CD4-positive, alpha-beta T cell treated with Interleukin-17A for 1 hour (primary cell): Measurements from ENCODE around the gene CXCL8.
"Not testable (repeated sequence)": the region's sequence is repeated elsewhere in the genome, so short reads cannot be mapped to it uniquely, and the experiment has no call there.

Experiments used
- DNase-seq: peaks from one replicate; pipeline ENCODE4 v3.0.0-alpha.2; 2020

CXCL8 gene

DNA sequence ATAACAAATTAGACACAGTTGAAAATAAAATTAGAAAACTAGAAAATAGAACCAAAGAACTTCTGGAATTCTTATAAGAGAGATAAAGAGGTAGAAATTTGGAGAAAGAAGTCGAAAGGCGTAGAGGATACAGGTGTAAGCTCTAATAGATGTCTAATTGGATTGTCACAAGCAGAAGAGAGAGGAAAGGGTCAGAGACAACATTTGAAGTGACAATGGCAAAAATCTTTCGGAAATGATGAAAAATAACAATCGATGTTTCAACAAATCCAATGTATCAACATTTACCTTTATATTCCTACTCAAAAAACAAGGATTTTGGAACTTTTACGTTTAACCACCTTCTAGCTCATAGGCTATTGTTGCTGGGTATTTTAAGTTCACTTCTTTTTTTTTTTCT, 3.8 kb downstream of the CXCL8 start:
- no peak for DNase-seq

DNA sequence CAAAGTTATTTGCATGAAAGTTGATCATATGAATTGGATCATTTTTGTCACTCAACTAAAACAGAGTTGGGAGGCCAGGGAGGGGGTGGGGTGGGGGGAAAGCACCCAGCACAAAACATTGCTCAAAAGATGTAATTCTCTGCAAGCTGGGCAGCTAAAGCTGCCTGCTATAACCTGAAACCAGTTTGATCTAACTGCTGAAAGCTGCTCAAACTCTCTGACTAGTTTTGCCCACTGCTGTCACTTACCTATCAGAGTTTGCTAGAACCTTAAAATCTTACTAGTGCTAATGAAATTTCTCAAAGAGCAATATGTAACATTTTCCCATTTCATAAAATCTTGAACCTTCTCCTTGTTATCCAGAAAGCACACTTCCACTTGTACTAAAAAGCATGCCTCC, 10.4 kb downstream of the CXCL8 start:
- no peak for DNase-seq

DNA sequence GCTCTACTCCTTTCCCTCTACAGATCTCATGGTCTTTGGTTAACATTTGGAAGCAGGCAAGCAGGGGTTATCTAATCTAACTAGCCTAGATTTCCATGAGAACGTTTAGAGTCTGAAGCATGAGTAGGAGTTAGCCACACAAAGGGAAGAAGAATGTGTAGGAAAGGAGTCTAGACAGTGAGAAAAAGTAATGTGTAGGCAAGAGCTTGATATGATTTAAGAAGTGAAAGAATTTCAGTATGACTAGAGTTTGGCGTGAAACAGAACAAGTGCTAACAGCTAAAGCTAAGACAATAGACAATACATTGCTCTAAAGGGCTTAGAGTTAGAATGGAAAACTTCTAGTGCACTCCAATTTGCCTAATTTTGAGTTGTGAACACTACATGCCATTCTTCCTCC, 10.8 kb downstream of the CXCL8 start:
- DNase-seq, result no peak

DNA sequence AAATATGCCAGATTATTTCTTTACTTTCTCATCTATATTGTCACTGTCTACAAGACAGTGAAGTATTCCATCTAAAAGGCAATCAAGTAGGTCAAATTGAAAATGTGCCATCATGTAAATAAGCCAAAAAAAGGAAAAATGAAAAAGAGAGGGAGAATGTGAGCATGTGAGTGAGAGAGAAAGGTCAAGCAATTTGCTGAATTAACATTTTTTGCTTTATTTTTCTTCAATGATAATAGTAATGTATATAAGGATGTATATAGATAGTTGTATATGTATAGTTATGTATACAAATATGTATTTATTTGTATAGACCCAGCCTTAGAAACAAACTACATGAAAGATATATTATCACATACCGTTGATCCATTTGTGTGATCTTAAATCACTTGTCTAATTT, 11.5 kb downstream of the CXCL8 start:
- DNase-seq, result no peak

GRCh38 chr4:73752424-73752823, 12.1 kb downstream of the CXCL8 start:
- no peak for DNase-seq

DNA sequence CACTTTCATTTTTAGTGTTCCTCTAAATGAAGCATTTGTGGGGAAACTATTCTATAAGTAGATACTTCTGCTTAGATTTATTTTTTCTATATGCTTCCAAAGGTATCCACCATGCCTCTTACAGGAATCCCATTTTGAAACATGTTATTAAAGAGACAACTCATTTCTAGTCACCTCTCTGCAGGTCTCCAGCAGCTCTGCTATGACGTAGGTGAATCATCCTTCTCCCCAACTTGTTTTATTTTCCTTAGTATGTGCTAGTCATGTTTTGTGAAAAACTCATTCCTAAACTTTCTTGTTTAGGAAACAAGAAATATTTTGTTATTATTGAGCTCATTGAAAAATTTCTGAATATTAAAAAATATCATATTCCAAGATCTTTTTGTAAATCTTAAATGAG, 12.8 kb downstream of the CXCL8 start:
- no peak for DNase-seq

DNA sequence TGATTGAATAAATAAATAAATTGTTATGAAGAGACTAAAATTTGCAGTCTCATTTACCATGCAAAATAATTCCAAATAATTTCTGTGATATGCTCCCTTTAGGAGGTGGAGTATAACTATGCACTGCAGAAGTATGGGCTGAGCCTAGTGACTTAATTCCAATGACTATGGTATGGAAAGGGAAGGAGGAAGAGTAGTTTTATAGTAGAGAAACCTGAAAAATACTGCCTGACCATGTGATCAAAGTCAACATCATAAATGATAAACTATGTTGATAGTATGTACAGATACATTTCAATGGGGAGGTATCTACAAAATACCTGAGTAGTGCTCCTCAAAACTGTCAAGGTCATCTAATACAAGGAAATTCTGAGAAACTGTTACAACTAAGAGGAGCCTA, 14.6 kb downstream of the CXCL8 start:
- no peak for DNase-seq

- DNase-seq, result no peak
Observed at GRCh38 chr4:73759357-73759756, 19.0 kb downstream of the CXCL8 start.

DNA sequence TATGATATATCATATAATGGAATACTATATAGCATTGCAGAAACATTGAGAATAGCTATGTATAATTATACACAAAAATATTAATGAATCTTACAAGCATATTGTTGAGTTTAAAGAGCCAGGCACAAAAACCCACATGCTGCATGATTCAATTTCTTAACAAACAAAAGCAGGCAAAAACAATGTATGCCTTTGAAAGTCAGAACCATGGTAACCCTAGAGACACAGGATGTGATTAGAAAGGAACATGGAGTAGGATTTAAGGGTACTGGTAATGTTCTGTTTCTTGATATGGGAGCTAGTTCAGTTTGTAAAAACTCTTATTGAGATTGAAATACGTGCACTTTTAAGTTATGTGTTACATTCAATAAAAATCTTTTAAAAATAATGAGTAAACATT, 21.5 kb downstream of the CXCL8 start:
- DNase-seq, result no peak

DNA sequence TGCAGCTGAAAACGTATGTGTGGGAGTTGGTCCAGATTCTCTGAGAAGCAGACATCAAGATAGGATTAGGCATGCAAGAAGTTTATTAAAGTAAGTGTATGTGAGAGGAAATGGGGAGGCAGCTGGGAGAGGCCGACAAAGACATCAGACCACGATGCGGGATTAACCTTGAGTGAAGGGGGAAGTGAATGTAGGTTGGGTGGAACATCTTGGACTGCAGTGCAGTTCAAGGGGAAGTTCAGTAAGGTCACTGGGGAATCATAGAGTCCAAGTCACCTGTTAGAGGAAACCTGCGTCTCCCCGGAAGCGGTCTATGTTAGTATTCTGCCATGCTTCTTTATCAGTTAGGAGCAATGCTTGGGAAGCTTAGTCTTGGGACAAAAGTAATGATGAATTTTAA, 22.0 kb downstream of the CXCL8 start:
- no peak for DNase-seq

DNA sequence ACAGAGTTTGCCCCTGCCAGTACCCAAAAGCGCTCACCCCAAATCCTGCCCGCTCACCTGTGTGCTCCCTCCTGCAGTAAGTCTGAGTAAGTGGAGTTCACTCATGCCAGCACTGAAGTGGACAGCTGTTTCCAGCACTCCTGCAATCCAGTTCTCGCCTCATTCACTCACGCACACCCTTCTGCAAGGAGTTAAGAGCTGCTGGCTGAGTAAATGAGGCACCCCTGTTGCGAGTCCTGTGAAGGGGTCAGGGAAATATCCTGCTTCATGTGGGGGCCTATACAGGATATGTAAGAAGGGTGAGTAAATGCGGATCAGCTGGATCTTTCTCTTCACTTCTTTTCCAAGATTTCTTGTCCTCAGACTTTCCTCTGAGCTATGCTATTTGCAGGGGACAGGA, 23.5 kb downstream of the CXCL8 start:
- DNase-seq, result no peak

GRCh38 chr4:73764513-73764912, 24.1 kb downstream of the CXCL8 start:
- no peak for DNase-seq

GRCh38 chr4:73765296-73765695, 24.9 kb downstream of the CXCL8 start:
- no peak for DNase-seq

GRCh38 chr4:73770917-73771316, 30.5 kb downstream of the CXCL8 start:
- DNase-seq, result no peak

GRCh38 chr4:73772363-73772762, 32.0 kb downstream of the CXCL8 start:
- no peak for DNase-seq

DNA sequence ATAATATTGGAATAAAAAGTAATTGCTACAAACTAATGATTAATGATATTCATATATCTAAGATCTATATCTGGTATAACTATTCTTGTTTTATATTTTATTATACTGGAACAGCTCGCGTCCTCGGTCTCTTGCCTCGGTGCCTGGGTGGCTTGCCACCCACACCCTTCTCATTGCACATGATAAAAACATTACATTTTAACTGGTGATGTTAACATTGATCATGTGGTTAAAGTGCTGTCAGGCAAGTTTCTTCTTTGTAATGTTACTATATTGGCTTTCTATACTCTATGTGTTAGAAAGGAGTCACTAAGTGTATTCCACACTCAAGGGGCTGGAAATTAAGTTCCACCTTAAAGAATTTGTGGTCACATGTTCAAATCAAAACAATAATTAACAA, 34.0 kb downstream of the CXCL8 start:
- DNase-seq, result not testable (repeated sequence)

DNA sequence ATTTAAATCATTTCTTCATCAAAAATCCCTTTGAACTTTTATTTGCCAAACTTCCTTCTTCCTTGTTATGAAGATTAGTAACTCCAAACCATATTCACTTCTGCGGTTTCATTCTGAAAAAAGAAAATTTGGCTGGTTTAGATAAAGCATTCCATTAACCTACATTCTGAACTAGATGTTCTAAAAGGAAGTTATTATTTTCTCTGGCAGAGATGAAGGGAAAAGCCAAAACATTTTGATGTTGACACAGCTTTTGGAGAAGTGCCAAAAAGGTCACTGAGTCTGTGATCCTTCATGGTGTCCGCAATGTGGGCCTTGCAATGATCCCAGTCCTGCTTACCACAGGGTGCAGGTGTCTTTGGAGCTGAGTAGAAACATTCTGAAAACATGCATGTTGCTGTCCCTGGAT, 36.0 kb downstream of the CXCL8 start:
- no peak for DNase-seq

- no peak for DNase-seq
Observed at GRCh38 chr4:73777612-73778011, 37.2 kb downstream of the CXCL8 start.

DNA sequence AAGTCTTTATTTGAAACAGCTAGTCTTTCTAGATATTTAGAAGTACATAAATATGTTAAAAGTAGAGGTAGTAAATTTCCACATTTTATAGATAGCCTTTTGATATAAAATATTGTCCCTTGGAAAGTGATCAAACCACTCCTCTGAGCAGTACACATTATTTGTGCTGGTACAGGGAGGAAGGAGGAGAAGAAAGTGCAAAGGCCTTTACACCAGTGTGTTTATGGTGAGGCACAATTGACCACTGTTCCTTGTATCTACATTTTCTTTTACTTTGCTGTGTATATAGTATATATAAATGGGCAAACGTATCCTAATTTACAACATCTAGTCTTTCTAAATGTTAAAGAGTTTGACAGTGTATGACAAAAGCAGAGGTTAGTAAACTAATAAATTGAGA, 39.9 kb downstream of the CXCL8 start:
- no peak for DNase-seq

DNA sequence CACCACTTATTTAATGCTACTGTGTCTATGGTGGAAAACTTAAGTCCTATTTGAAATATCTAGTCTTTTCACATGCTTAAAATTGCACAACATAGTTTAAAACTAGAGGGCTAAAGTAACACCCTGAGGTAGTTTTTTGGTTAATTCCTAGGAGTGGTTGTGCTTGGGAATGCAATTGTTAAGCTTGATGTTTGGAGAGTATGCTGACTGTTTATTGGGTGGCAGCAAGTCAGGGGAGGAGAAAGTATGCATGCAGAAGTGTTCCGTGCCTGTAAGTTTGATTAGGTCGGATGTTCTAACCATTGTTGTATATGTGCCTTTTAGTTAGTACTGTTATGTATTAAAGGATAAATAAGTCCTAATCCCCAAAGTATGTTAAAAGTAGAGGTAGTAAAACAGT, 40.5 kb downstream of the CXCL8 start:
- no peak for DNase-seq

- no peak for DNase-seq
Observed at GRCh38 chr4:73788411-73788810, 48.0 kb downstream of the CXCL8 start.
